ENCODE data around the gene TMEM59L. TPM values are rescaled to one million over a fixed set of nuclear protein-coding genes. Genes with fewer than 3 reads are reported as not detected.

Gene TMEM59L
- total and polyA plus RNA-seq, 2 donors (not counting 1 experiment from before 2014, with no cell fraction given): 0.14 to 0.33 TPM

DNA sequence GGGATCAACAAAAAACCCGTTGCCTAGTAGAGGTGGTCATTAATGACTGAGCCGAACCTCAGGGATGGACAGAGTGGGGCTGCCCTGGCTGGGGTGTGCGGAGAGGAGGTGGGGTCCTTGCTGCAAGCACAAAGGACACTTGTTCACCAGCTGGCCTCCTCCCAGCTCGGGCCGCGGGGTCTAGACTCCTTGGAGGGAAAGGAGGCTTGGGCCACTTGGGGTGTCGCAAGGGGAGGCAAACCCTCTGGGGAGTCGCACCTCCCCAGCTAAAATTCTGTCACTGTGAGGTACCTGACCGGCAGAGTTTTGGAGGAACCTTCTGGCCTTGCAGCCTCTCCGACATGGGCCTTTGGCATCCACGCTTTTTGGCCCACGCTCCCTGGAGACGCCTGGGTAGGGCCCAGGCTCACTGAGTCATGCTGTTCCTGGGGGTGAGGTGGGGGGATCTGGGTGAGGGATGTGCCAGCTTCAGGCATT lies 32.4 kb downstream of the TMEM59L start:
- Histone ChIP-seq H3K36me3 (ENCODE audit: control insufficient read depth, insufficient read depth, low read length) (no peaks in the 10 kb centered on the region), H3K9me3 (ENCODE audit: control insufficient read depth, insufficient read depth, low read depth, low read length) (no peaks in the 10 kb centered on the region), H3K4me1 (ENCODE audit: control insufficient read depth, extremely low read depth, insufficient read depth, low read length) (peaks cover 16% of the 10 kb centered on the region), H3K27me3 (ENCODE audit: control insufficient read depth, insufficient read depth, low read length) (no peaks in the 10 kb centered on the region), H3K9ac (ENCODE audit: insufficient read depth, low read length) (no peak overlapping the region), H3K4me3 (replicated peaks in 1 of 4; ENCODE audit: control extremely low read depth in 1 of 4, insufficient read depth in 1 of 4, low read depth in 3 of 4, low read length in 4 of 4) (no peak overlapping the region), H3K27ac (ENCODE audit: insufficient read depth, low read length) (no peak overlapping the region), H4K20me1 (ENCODE audit: control insufficient read depth, extremely low read depth, insufficient read depth, low read length) (no peaks in the 10 kb centered on the region), H2AFZ (ENCODE audit: low read length) (no peak overlapping the region), H3K79me2 (ENCODE audit: control insufficient read depth, insufficient read depth, low read length) (no peaks in the 10 kb centered on the region), H3K4me2 (ENCODE audit: extremely low read depth, insufficient read depth, low read length) (no peak overlapping the region)
- no peak for TF ChIP-seq EZH2 (IDR thresholded peaks at IDR 0.05; ENCODE audit: low read length, missing control alignments)
- TF ChIP-seq, protein P1, sequence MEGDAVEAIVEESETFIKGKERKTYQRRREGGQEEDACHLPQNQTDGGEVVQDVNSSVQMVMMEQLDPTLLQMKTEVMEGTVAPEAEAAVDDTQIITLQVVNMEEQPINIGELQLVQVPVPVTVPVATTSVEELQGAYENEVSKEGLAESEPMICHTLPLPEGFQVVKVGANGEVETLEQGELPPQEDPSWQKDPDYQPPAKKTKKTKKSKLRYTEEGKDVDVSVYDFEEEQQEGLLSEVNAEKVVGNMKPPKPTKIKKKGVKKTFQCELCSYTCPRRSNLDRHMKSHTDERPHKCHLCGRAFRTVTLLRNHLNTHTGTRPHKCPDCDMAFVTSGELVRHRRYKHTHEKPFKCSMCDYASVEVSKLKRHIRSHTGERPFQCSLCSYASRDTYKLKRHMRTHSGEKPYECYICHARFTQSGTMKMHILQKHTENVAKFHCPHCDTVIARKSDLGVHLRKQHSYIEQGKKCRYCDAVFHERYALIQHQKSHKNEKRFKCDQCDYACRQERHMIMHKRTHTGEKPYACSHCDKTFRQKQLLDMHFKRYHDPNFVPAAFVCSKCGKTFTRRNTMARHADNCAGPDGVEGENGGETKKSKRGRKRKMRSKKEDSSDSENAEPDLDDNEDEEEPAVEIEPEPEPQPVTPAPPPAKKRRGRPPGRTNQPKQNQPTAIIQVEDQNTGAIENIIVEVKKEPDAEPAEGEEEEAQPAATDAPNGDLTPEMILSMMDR (conservative IDR thresholded peaks at IDR 0.05 in 1 of 2, IDR thresholded peaks at IDR 0.05 in 1 of 2; ENCODE audit: low read depth in 1 of 2, low read length in 2 of 2): no peak
- peak in 1 of 2 donors; percentile 39 for DNase-seq (ENCODE audit: low read depth in 2 of 2)

GRCh38 chr19:18646535-18647370 lies 34.1 kb downstream of the TMEM59L start:
- H3K9me3 ChIP-seq (ENCODE audit: control insufficient read depth, insufficient read depth, low read depth, low read length): no peaks in the 10 kb centered on the region
- H3K27ac ChIP-seq (ENCODE audit: insufficient read depth, low read length): no peak overlapping the region
- no peak overlapping the region for H2AFZ ChIP-seq (ENCODE audit: low read length)
- no peaks in the 10 kb centered on the region for H3K36me3 ChIP-seq (ENCODE audit: control insufficient read depth, insufficient read depth, low read length)
- no peak for TF ChIP-seq EZH2 (IDR thresholded peaks at IDR 0.05; ENCODE audit: low read length, missing control alignments)
- TF ChIP-seq, protein P1 (conservative IDR thresholded peaks at IDR 0.05 in 1 of 2, IDR thresholded peaks at IDR 0.05 in 1 of 2; ENCODE audit: low read depth in 1 of 2, low read length in 2 of 2): no peak
- DNase-seq (ENCODE audit: low read depth in 2 of 2): no peak
- no peaks in the 10 kb centered on the region for H3K27me3 ChIP-seq (ENCODE audit: control insufficient read depth, insufficient read depth, low read length)
- H3K4me1 ChIP-seq (ENCODE audit: control insufficient read depth, extremely low read depth, insufficient read depth, low read length): peaks cover 27% of the 10 kb centered on the region
- no peak overlapping the region for H3K4me2 ChIP-seq (ENCODE audit: extremely low read depth, insufficient read depth, low read length)
- H3K9ac ChIP-seq (ENCODE audit: insufficient read depth, low read length): no peak overlapping the region
- H3K4me3 ChIP-seq (replicated peaks in 1 of 4; ENCODE audit: control extremely low read depth in 1 of 4, insufficient read depth in 1 of 4, low read depth in 3 of 4, low read length in 4 of 4): no peak overlapping the region
- no peaks in the 10 kb centered on the region for H3K79me2 ChIP-seq (ENCODE audit: control insufficient read depth, insufficient read depth, low read length)
- H4K20me1 ChIP-seq (ENCODE audit: control insufficient read depth, extremely low read depth, insufficient read depth, low read length): no peaks in the 10 kb centered on the region

GRCh38 chr19:18647371-18647767 lies 34.7 kb downstream of the TMEM59L start:
- DNase-seq (ENCODE audit: low read depth in 2 of 2): no peak
- H3K4me1 ChIP-seq (ENCODE audit: control insufficient read depth, extremely low read depth, insufficient read depth, low read length): peaks cover 30% of the 10 kb centered on the region
- no peaks in the 10 kb centered on the region for H3K27me3 ChIP-seq (ENCODE audit: control insufficient read depth, insufficient read depth, low read length)
- H3K9me3 ChIP-seq (ENCODE audit: control insufficient read depth, insufficient read depth, low read depth, low read length): no peaks in the 10 kb centered on the region
- H3K4me3 ChIP-seq (replicated peaks in 1 of 4; ENCODE audit: control extremely low read depth in 1 of 4, insufficient read depth in 1 of 4, low read depth in 3 of 4, low read length in 4 of 4): no peak overlapping the region
- no peak overlapping the region for H3K4me2 ChIP-seq (ENCODE audit: extremely low read depth, insufficient read depth, low read length)
- H3K9ac ChIP-seq (ENCODE audit: insufficient read depth, low read length): no peak overlapping the region
- no peak overlapping the region for H3K27ac ChIP-seq (ENCODE audit: insufficient read depth, low read length)
- H4K20me1 ChIP-seq (ENCODE audit: control insufficient read depth, extremely low read depth, insufficient read depth, low read length): no peaks in the 10 kb centered on the region
- H2AFZ ChIP-seq (ENCODE audit: low read length): no peak overlapping the region
- H3K79me2 ChIP-seq (ENCODE audit: control insufficient read depth, insufficient read depth, low read length): no peaks in the 10 kb centered on the region
- TF ChIP-seq, protein P1 (conservative IDR thresholded peaks at IDR 0.05 in 1 of 2, IDR thresholded peaks at IDR 0.05 in 1 of 2; ENCODE audit: low read depth in 1 of 2, low read length in 2 of 2): no peak
- no peak for TF ChIP-seq EZH2 (IDR thresholded peaks at IDR 0.05; ENCODE audit: low read length, missing control alignments)
- H3K36me3 ChIP-seq (ENCODE audit: control insufficient read depth, insufficient read depth, low read length): no peaks in the 10 kb centered on the region

All from fibroblast of lung (primary cell).